ENCODE results near the gene SP6.

The SP6 gene

GRCh38 chr17:47836601-47837000, 14.4 kb downstream of the SP6 start:
- DNase-seq (ENCODE audit: low read depth in 1 of 2, low spot score in 1 of 2) = no peak

- no peak for DNase-seq (ENCODE audit: low read depth in 1 of 2, low spot score in 1 of 2)
Measured at GRCh38 chr17:47834756-47835155, 16.2 kb downstream of the SP6 start.

- no peak for DNase-seq (ENCODE audit: low read depth in 1 of 2, low spot score in 1 of 2)
Measured at GRCh38 chr17:47831934-47832327, 19.0 kb downstream of the SP6 start.

GRCh38 chr17:47831003-47831933, 19.7 kb downstream of the SP6 start, which contains the start of the genes LRRC46 and MRPL10:
LRRC46 (plus strand) TSS chr17:47831670; CDS start chr17:47831990, 320 bp downstream.
MRPL10 (minus strand) TSS chr17:47831541; CDS start chr17:47831511, 30 bp downstream.
- DNase-seq (ENCODE audit: low read depth in 1 of 2, low spot score in 1 of 2) = peak; percentile 84 to 91

- DNase-seq (ENCODE audit: low read depth in 1 of 2, low spot score in 1 of 2) = no peak
Measured at GRCh38 chr17:47830396-47831002, 20.5 kb downstream of the SP6 start.

- no peak for DNase-seq (ENCODE audit: low read depth in 1 of 2, low spot score in 1 of 2)
Measured at GRCh38 chr17:47829870-47830269, 21.1 kb downstream of the SP6 start.

GRCh38 chr17:47823519-47823918, 27.4 kb downstream of the SP6 start:
- no peak for DNase-seq (ENCODE audit: low read depth in 1 of 2, low spot score in 1 of 2)

- no peak for DNase-seq (ENCODE audit: low read depth in 1 of 2, low spot score in 1 of 2)
Measured at GRCh38 chr17:47822785-47823184, 28.2 kb downstream of the SP6 start.

GRCh38 chr17:47821424-47822391, 29.3 kb downstream of the SP6 start, which contains the start of gene OSBPL7:
OSBPL7 (minus strand) TSS chr17:47821794; CDS start chr17:47820278, 1,516 bp downstream.
- peak; percentile 52 to 60 for DNase-seq (ENCODE audit: low read depth in 1 of 2, low spot score in 1 of 2)

- DNase-seq (ENCODE audit: low read depth in 1 of 2, low spot score in 1 of 2) = no peak
Measured at GRCh38 chr17:47821031-47821423, 29.9 kb downstream of the SP6 start.

GRCh38 chr17:47820033-47820789, 30.8 kb downstream of the SP6 start:
- no peak for DNase-seq (ENCODE audit: low read depth in 1 of 2, low spot score in 1 of 2)

- DNase-seq (ENCODE audit: low read depth in 1 of 2, low spot score in 1 of 2) = no peak
Measured at GRCh38 chr17:47819475-47819874, 31.5 kb downstream of the SP6 start.

GRCh38 chr17:47818002-47818695, 32.8 kb downstream of the SP6 start:
- no peak for DNase-seq (ENCODE audit: low read depth in 1 of 2, low spot score in 1 of 2)

- no peak for DNase-seq (ENCODE audit: low read depth in 1 of 2, low spot score in 1 of 2)
Measured at GRCh38 chr17:47816947-47817346, 34.0 kb downstream of the SP6 start.

- no peak for DNase-seq (ENCODE audit: low read depth in 1 of 2, low spot score in 1 of 2)
Measured at GRCh38 chr17:47816111-47816735, 34.7 kb downstream of the SP6 start.

GRCh38 chr17:47815106-47815918, 35.7 kb downstream of the SP6 start:
- DNase-seq (ENCODE audit: low read depth in 1 of 2, low spot score in 1 of 2) = no peak

GRCh38 chr17:47813512-47814031, 37.4 kb downstream of the SP6 start:
- DNase-seq (ENCODE audit: low read depth in 1 of 2, low spot score in 1 of 2) = no peak

GRCh38 chr17:47813077-47813476, 37.9 kb downstream of the SP6 start:
- DNase-seq (ENCODE audit: low read depth in 1 of 2, low spot score in 1 of 2) = no peak
